GM21737 (cell line): ENCODE data around the gene FARSB.
"Not testable (repeated sequence)": the region's sequence is repeated elsewhere in the genome, so short reads cannot be mapped to it uniquely, and the experiment has no call there.

Experiments
- ATAC-seq: cut with Tn5 transposase; IDR thresholded peaks from one replicate; pipeline ENCODE4 v1.9.1; 2021; ENCODE audit warnings: mild to moderate bottlenecking, moderate library complexity; ENCODE audit not compliant: unreplicated experiment

The FARSB gene

GRCh38 chr2:222609381-222609780 is 46.5 kb downstream of the FARSB start:
- no peak for ATAC-seq

- ATAC-seq = no peak
Measured at GRCh38 chr2:222608081-222608480, 47.8 kb downstream of the FARSB start.

GRCh38 chr2:222606306-222606705 is 49.6 kb downstream of the FARSB start:
- no peak for ATAC-seq

GRCh38 chr2:222604749-222605515 is 51.0 kb downstream of the FARSB start:
- ATAC-seq = no peak

GRCh38 chr2:222603501-222603900 is 52.4 kb downstream of the FARSB start:
- no peak for ATAC-seq

- ATAC-seq = no peak
Measured at GRCh38 chr2:222598611-222599010, 57.3 kb downstream of the FARSB start.

GRCh38 chr2:222595581-222595980 is 60.3 kb downstream of the FARSB start:
- no peak for ATAC-seq

GRCh38 chr2:222594679-222595078 is 61.2 kb downstream of the FARSB start:
- no peak for ATAC-seq

GRCh38 chr2:222592176-222592575 is 63.7 kb downstream of the FARSB start:
- ATAC-seq = no peak

GRCh38 chr2:222591661-222592060 is 64.2 kb downstream of the FARSB start:
- ATAC-seq = no peak

GRCh38 chr2:222584589-222584988 is 71.3 kb downstream of the FARSB start:
- not testable (repeated sequence) for ATAC-seq

GRCh38 chr2:222582928-222583327 is 73.0 kb downstream of the FARSB start:
- ATAC-seq = no peak

GRCh38 chr2:222577341-222577740 is 78.6 kb downstream of the FARSB start:
- no peak for ATAC-seq

- no peak for ATAC-seq
Measured at GRCh38 chr2:222576171-222577081, 79.5 kb downstream of the FARSB start.

- ATAC-seq = no peak
Measured at GRCh38 chr2:222575618-222576017, 80.3 kb downstream of the FARSB start.

- ATAC-seq = no peak
Measured at GRCh38 chr2:222572751-222573174, 83.1 kb downstream of the FARSB start.

GRCh38 chr2:222572264-222572721 is 83.6 kb downstream of the FARSB start:
- no peak for ATAC-seq

- ATAC-seq = no peak
Measured at GRCh38 chr2:222569826-222570225, 86.1 kb downstream of the FARSB start.

- ATAC-seq = no peak
Measured at GRCh38 chr2:222568865-222569264, 87.0 kb downstream of the FARSB start.

- no peak for ATAC-seq
Measured at GRCh38 chr2:222566229-222566628, 89.7 kb downstream of the FARSB start.

- no peak for ATAC-seq
Measured at GRCh38 chr2:222563936-222564335, 92.0 kb downstream of the FARSB start.
